Endothelial cell of umbilical vein (primary cell): Measurements from ENCODE around the gene PRSS53.

Experiments
- CTCF ChIP-seq, 2 donors: IDR thresholded peaks; 1 replicate in 1 of 2; 2 replicates in 1 of 2; pipeline ENCODE4 v1.5.1; 2011; ENCODE audit warnings: low read length in 2 of 2, mild to moderate bottlenecking in 2 of 2, moderate library complexity in 2 of 2, control low read depth in 1 of 2, inconsistent platforms in 1 of 2, low read depth in 1 of 2; ENCODE audit not compliant: insufficient read depth in 1 of 2; ENCODE audit errors: extremely low read depth in 1 of 2
- MAX ChIP-seq: IDR thresholded peaks from 2 replicates; pipeline ENCODE4 v1.6.1; 2011; ENCODE audit not compliant: insufficient read depth, insufficient read length
- POLR2A ChIP-seq: IDR thresholded peaks from 2 replicates; pipeline ENCODE4 v1.6.1; 2012; ENCODE audit warnings: low read depth, mild to moderate bottlenecking, control low read depth, low read length

- TF ChIP-seq CTCF (IDR thresholded peaks at IDR 0.05; ENCODE audit: extremely low read depth in 1 of 2, insufficient read depth in 1 of 2, low read depth in 1 of 2, low read length in 2 of 2) (no peak), POLR2A (no peak), MAX (no peak)
These were observed 23.8 kb downstream of the PRSS53 start for GRCh38 chr16:31064882-31065461.
